ENCODE measurements around the gene PCDHB10.
A peak's percentile ranks its signal among the peaks of the same experiment; 100 is the strongest.
"Not testable (repeated sequence)": the region's sequence is repeated elsewhere in the genome, so short reads cannot be mapped to it uniquely, and the experiment has no call there.

The PCDHB10 gene

GRCh38 chr5:141186897-141187512 is 5.1 kb upstream of the PCDHB10 start, which contains the start of gene PCDHB9:
Gene PCDHB9 (plus strand): TSS chr5:141187161. CDS start chr5:141187319, 158 bp downstream.
- H3K4me3 ChIP-seq (ENCODE audit: low read depth, low read length), result peak within 1 kb of the TSS; percentile 40
- DNase-seq (ENCODE audit: low read depth), result peak; percentile 40
- TF ChIP-seq CTCF (IDR thresholded peaks at IDR 0.05; ENCODE audit: insufficient read depth, low read depth, low read length, missing control alignments), result peak; percentile 39

GRCh38 chr5:141188682-141189081 is 3.5 kb upstream of the PCDHB10 start:
- not testable (repeated sequence) for DNase-seq (ENCODE audit: low read depth); H3K4me3 ChIP-seq (ENCODE audit: low read depth, low read length)

- H3K4me3 ChIP-seq (ENCODE audit: low read depth, low read length), result not testable (repeated sequence)
These were observed 3.0 kb upstream of the PCDHB10 start for GRCh38 chr5:141189131-141189530.

GRCh38 chr5:141194332-141194731 is 2.2 kb downstream of the PCDHB10 start:
- not testable (repeated sequence) for H3K4me3 ChIP-seq (ENCODE audit: low read depth, low read length); DNase-seq (ENCODE audit: low read depth)

More at GRCh38 chr5:141189131-141189530, 3.0 kb upstream of the PCDHB10 start:
- DNase-seq (ENCODE audit: low read depth), result not testable (repeated sequence)

- TF ChIP-seq CTCF (IDR thresholded peaks at IDR 0.05; ENCODE audit: insufficient read depth, low read depth, low read length, missing control alignments), result no peak
- DNase-seq (ENCODE audit: low read depth), result no peak
- no peak overlapping the region for H3K4me3 ChIP-seq (ENCODE audit: low read depth, low read length)
These were observed 4.2 kb downstream of the PCDHB10 start for GRCh38 chr5:141196363-141196762.

GRCh38 chr5:141199359-141200235 is 7.4 kb downstream of the PCDHB10 start, which contains the start of gene PCDHB11:
Gene PCDHB11 (plus strand): TSS chr5:141199627. CDS start chr5:141199775, 148 bp downstream.
- no peak within 1 kb of the TSS for H3K4me3 ChIP-seq (ENCODE audit: low read depth, low read length)
- no peak for DNase-seq (ENCODE audit: low read depth)
- no peak for TF ChIP-seq CTCF (IDR thresholded peaks at IDR 0.05; ENCODE audit: insufficient read depth, low read depth, low read length, missing control alignments)

GRCh38 chr5:141201126-141201525 is 9.0 kb downstream of the PCDHB10 start:
- not testable (repeated sequence) for H3K4me3 ChIP-seq (ENCODE audit: low read depth, low read length); DNase-seq (ENCODE audit: low read depth)

GRCh38 chr5:141201646-141202045 is 9.5 kb downstream of the PCDHB10 start:
- not testable (repeated sequence) for H3K4me3 ChIP-seq (ENCODE audit: low read depth, low read length); DNase-seq (ENCODE audit: low read depth)

GRCh38 chr5:141208478-141208877 is 16.3 kb downstream of the PCDHB10 start, which contains the start of gene PCDHB12:
Gene PCDHB12 (plus strand): TSS chr5:141208719. CDS start chr5:141208908, 189 bp downstream.
- no peak within 1 kb of the TSS for H3K4me3 ChIP-seq (ENCODE audit: low read depth, low read length)
- DNase-seq (ENCODE audit: low read depth), result no peak
- TF ChIP-seq CTCF (IDR thresholded peaks at IDR 0.05; ENCODE audit: insufficient read depth, low read depth, low read length, missing control alignments), result no peak

- DNase-seq (ENCODE audit: low read depth); H3K4me3 ChIP-seq (ENCODE audit: low read depth, low read length): not testable (repeated sequence)
These were observed 18.1 kb downstream of the PCDHB10 start for GRCh38 chr5:141210281-141210680.

- DNase-seq (ENCODE audit: low read depth), result not testable (repeated sequence)
These were observed 18.7 kb downstream of the PCDHB10 start for GRCh38 chr5:141210849-141211248.

GRCh38 chr5:141213656-141214339 is 21.6 kb downstream of the PCDHB10 start, which contains the start of gene PCDHB13:
Gene PCDHB13 (plus strand): TSS chr5:141213919. CDS start chr5:141214124, 205 bp downstream.
- not testable (repeated sequence) for H3K4me3 ChIP-seq (ENCODE audit: low read depth, low read length)
- DNase-seq (ENCODE audit: low read depth), result peak; percentile 3

More at GRCh38 chr5:141210849-141211248, 18.7 kb downstream of the PCDHB10 start:
- H3K4me3 ChIP-seq (ENCODE audit: low read depth, low read length), result not testable (repeated sequence)

GRCh38 chr5:141214583-141214982 is 22.4 kb downstream of the PCDHB10 start:
- DNase-seq (ENCODE audit: low read depth); H3K4me3 ChIP-seq (ENCODE audit: low read depth, low read length): not testable (repeated sequence)

Measured in GM12865 (cell line).